ENCODE measurements around the gene ZBTB8OS.
"Not testable (repeated sequence)": the region's sequence is repeated elsewhere in the genome, so short reads cannot be mapped to it uniquely, and the experiment has no call there.

Gene ZBTB8OS

GRCh38 chr1:32666901-32667566 is 16.7 kb upstream of the ZBTB8OS start:
- H3K36me3 Mint-ChIP-seq, result peaks cover 4% of the 10 kb centered on the region
- H3K27me3 Mint-ChIP-seq, result no peaks in the 10 kb centered on the region
- no peak overlapping the region for H3K27ac Mint-ChIP-seq
- peaks cover 5% of the 10 kb centered on the region for H3K4me1 Mint-ChIP-seq (ENCODE audit: low read depth)
- H3K4me3 Mint-ChIP-seq, result no peak overlapping the region
- no peaks in the 10 kb centered on the region for H3K9me3 Mint-ChIP-seq (ENCODE audit: low read depth)

GRCh38 chr1:32665915-32666314 is 15.6 kb upstream of the ZBTB8OS start:
- Mint-ChIP-seq H3K36me3 (peaks cover 2% of the 10 kb centered on the region), H3K27ac (no peak overlapping the region)

GRCh38 chr1:32659581-32659980 is 9.2 kb upstream of the ZBTB8OS start:
- H3K36me3 Mint-ChIP-seq, result peaks cover 17% of the 10 kb centered on the region
- no peaks in the 10 kb centered on the region for H3K9me3 Mint-ChIP-seq (ENCODE audit: low read depth)
- H3K27me3 Mint-ChIP-seq, result no peaks in the 10 kb centered on the region
- peaks cover 27% of the 10 kb centered on the region for H3K4me1 Mint-ChIP-seq (ENCODE audit: low read depth)
- no peak overlapping the region for H3K27ac Mint-ChIP-seq
- no peak overlapping the region for H3K4me3 Mint-ChIP-seq

More at GRCh38 chr1:32665915-32666314, 15.6 kb upstream of the ZBTB8OS start:
- Mint-ChIP-seq H3K9me3 (ENCODE audit: low read depth) (no peaks in the 10 kb centered on the region), H3K4me1 (ENCODE audit: low read depth) (peaks cover 5% of the 10 kb centered on the region), H3K27me3 (no peaks in the 10 kb centered on the region), H3K4me3 (no peak overlapping the region)

- Mint-ChIP-seq H3K9me3 (ENCODE audit: low read depth) (no peaks in the 10 kb centered on the region), H3K4me3 (peak overlapping the region; percentile 99), H3K27me3 (no peaks in the 10 kb centered on the region), H3K36me3 (peaks cover 14% of the 10 kb centered on the region), H3K27ac (peak overlapping the region; percentile 100), H3K4me1 (ENCODE audit: low read depth) (peaks cover 57% of the 10 kb centered on the region)
Measured at GRCh38 chr1:32652244-32652962, 2.1 kb upstream of the ZBTB8OS start.

GRCh38 chr1:32651461-32652073 is 1.2 kb upstream of the ZBTB8OS start:
- peak overlapping the region; percentile 99 for H3K4me3 Mint-ChIP-seq
- peak overlapping the region; percentile 100 for H3K27ac Mint-ChIP-seq
- no peaks in the 10 kb centered on the region for H3K9me3 Mint-ChIP-seq (ENCODE audit: low read depth)
- peaks cover 52% of the 10 kb centered on the region for H3K4me1 Mint-ChIP-seq (ENCODE audit: low read depth)
- H3K27me3 Mint-ChIP-seq, result no peaks in the 10 kb centered on the region
- peaks cover 11% of the 10 kb centered on the region for H3K36me3 Mint-ChIP-seq

GRCh38 chr1:32650752-32651460 is 556 bp upstream of the ZBTB8OS start, which contains the start of gene RBBP4:
RBBP4 (plus strand) TSS chr1:32651208; CDS start chr1:32651307, 99 bp downstream.
- Mint-ChIP-seq H3K27me3 (no peaks in the 10 kb centered on the region), H3K36me3 (peaks cover 11% of the 10 kb centered on the region), H3K9me3 (ENCODE audit: low read depth) (no peaks in the 10 kb centered on the region), H3K4me3 (peak within 1 kb of the TSS; percentile 99), H3K27ac (peak within 1 kb of the TSS; percentile 100), H3K4me1 (ENCODE audit: low read depth) (peaks cover 50% of the 10 kb centered on the region)

- peak overlapping the region; percentile 79 for H3K27ac Mint-ChIP-seq
- no peaks in the 10 kb centered on the region for H3K27me3 Mint-ChIP-seq
- H3K9me3 Mint-ChIP-seq (ENCODE audit: low read depth), result no peaks in the 10 kb centered on the region
- H3K4me3 Mint-ChIP-seq, result peak overlapping the region; percentile 99
- peaks cover 3% of the 10 kb centered on the region for H3K36me3 Mint-ChIP-seq
- peaks cover 31% of the 10 kb centered on the region for H3K4me1 Mint-ChIP-seq (ENCODE audit: low read depth)
Measured at GRCh38 chr1:32647308-32648134, 2.8 kb downstream of the ZBTB8OS start.

GRCh38 chr1:32644426-32644825 is 5.9 kb downstream of the ZBTB8OS start:
- no peaks in the 10 kb centered on the region for H3K27me3 Mint-ChIP-seq
- H3K4me1 Mint-ChIP-seq (ENCODE audit: low read depth), result peaks cover 24% of the 10 kb centered on the region
- no peaks in the 10 kb centered on the region for H3K36me3 Mint-ChIP-seq
- H3K27ac Mint-ChIP-seq, result no peak overlapping the region
- no peaks in the 10 kb centered on the region for H3K9me3 Mint-ChIP-seq (ENCODE audit: low read depth)
- H3K4me3 Mint-ChIP-seq, result no peak overlapping the region

GRCh38 chr1:32642292-32642827 is 8.0 kb downstream of the ZBTB8OS start:
- not testable (repeated sequence) for H3K9me3 Mint-ChIP-seq (ENCODE audit: low read depth); H3K36me3 Mint-ChIP-seq; H3K4me3 Mint-ChIP-seq; H3K27ac Mint-ChIP-seq; H3K27me3 Mint-ChIP-seq
- peaks cover 12% of the 10 kb centered on the region for H3K4me1 Mint-ChIP-seq (ENCODE audit: low read depth)

GRCh38 chr1:32639489-32640075 is 10.8 kb downstream of the ZBTB8OS start:
- Mint-ChIP-seq H3K4me3 (no peak overlapping the region), H3K4me1 (ENCODE audit: low read depth) (peaks cover 16% of the 10 kb centered on the region), H3K9me3 (ENCODE audit: low read depth) (no peaks in the 10 kb centered on the region), H3K27me3 (no peaks in the 10 kb centered on the region), H3K36me3 (peaks cover 5% of the 10 kb centered on the region), H3K27ac (no peak overlapping the region)

GRCh38 chr1:32636914-32637645 is 13.3 kb downstream of the ZBTB8OS start:
- Mint-ChIP-seq H3K36me3 (peaks cover 7% of the 10 kb centered on the region), H3K4me1 (ENCODE audit: low read depth) (peaks cover 16% of the 10 kb centered on the region), H3K9me3 (ENCODE audit: low read depth) (no peaks in the 10 kb centered on the region), H3K4me3 (no peak overlapping the region), H3K27ac (peak overlapping the region; percentile 46), H3K27me3 (no peaks in the 10 kb centered on the region)

GRCh38 chr1:32635508-32636277 is 14.7 kb downstream of the ZBTB8OS start:
- H3K9me3 Mint-ChIP-seq (ENCODE audit: low read depth), result no peaks in the 10 kb centered on the region
- no peaks in the 10 kb centered on the region for H3K27me3 Mint-ChIP-seq
- peaks cover 16% of the 10 kb centered on the region for H3K4me1 Mint-ChIP-seq (ENCODE audit: low read depth)
- H3K4me3 Mint-ChIP-seq, result no peak overlapping the region
- H3K27ac Mint-ChIP-seq, result no peak overlapping the region
- H3K36me3 Mint-ChIP-seq, result peaks cover 7% of the 10 kb centered on the region

- H3K4me1 Mint-ChIP-seq (ENCODE audit: low read depth), result peaks cover 16% of the 10 kb centered on the region
- H3K4me3 Mint-ChIP-seq, result no peak overlapping the region
- no peaks in the 10 kb centered on the region for H3K27me3 Mint-ChIP-seq
- peak overlapping the region; percentile 50 for H3K27ac Mint-ChIP-seq
- peaks cover 7% of the 10 kb centered on the region for H3K36me3 Mint-ChIP-seq
- H3K9me3 Mint-ChIP-seq (ENCODE audit: low read depth), result no peaks in the 10 kb centered on the region
Measured at GRCh38 chr1:32632829-32633228, 17.5 kb downstream of the ZBTB8OS start.
